Measurements from ENCODE around the gene TAF6L.

The TAF6L gene

GRCh38 chr11:62788991-62789390 is 17.8 kb downstream of the TAF6L start:
- no peak overlapping the region for H4K91ac ChIP-seq (ENCODE audit: low read depth, low read length)
- H3K4ac ChIP-seq (ENCODE audit: low read depth, low read length) = peak overlapping the region; percentile 69
- no peak overlapping the region for H3K4me2 ChIP-seq (ENCODE audit: low read length)
- no peak overlapping the region for H3K23ac ChIP-seq (ENCODE audit: low read length)
- no peaks in the 10 kb centered on the region for H3K27me3 ChIP-seq (ENCODE audit: insufficient read depth, low read length)
- H3K79me2 ChIP-seq (ENCODE audit: control insufficient read depth, insufficient read depth, low read length, poor library complexity) = peaks cover 21% of the 10 kb centered on the region
- H3K36me3 ChIP-seq (ENCODE audit: control insufficient read depth in 1 of 2, insufficient read depth in 2 of 2, low read length in 2 of 2) = peaks cover 30 to 31% of the 10 kb centered on the region in 2 experiments
- H3K27ac ChIP-seq (ENCODE audit: low read depth, low read length) = no peak overlapping the region
- H4K8ac ChIP-seq (ENCODE audit: low read depth, low read length) = peak overlapping the region; percentile 1
- no peak overlapping the region for H4K12ac ChIP-seq (ENCODE audit: low read depth, low read length)
- H2AK5ac ChIP-seq (ENCODE audit: low read length) = no peak overlapping the region
- H3K4me1 ChIP-seq (ENCODE audit: control insufficient read depth in 1 of 2, insufficient read depth in 2 of 2, low read length in 2 of 2) = peaks cover 5 to 9% of the 10 kb centered on the region in 2 experiments
- no peak overlapping the region for H3K4me3 ChIP-seq (ENCODE audit: low read depth, low read length)
- H2BK120ac ChIP-seq (ENCODE audit: insufficient read depth, low read length, poor library complexity) = no peak overlapping the region
- peaks cover 2% of the 10 kb centered on the region for H3K9me3 ChIP-seq (ENCODE audit: insufficient read depth, low read depth, low read length)
- no peak overlapping the region for H3K14ac ChIP-seq (ENCODE audit: low read length)
- H2BK5ac ChIP-seq (ENCODE audit: low read depth, low read length, poor library complexity) = no peak overlapping the region
- no peak overlapping the region for H2AFZ ChIP-seq (ENCODE audit: insufficient read depth, low read length, poor library complexity)
- peaks cover 16% of the 10 kb centered on the region for H3K79me1 ChIP-seq (ENCODE audit: low read length)
- DNase-seq = no peak
- H3K18ac ChIP-seq (ENCODE audit: low read length) = no peak overlapping the region
- no CpG with 5 or more reads among the region's 5 CpGs for WGBS (ENCODE audit: extremely low coverage, insufficient coverage, insufficient read length)
- no peak overlapping the region for H3K9ac ChIP-seq (ENCODE audit: low read length)
- no peak overlapping the region for H2BK12ac ChIP-seq (ENCODE audit: low read length)

GRCh38 chr11:62789576-62789975 is 18.4 kb downstream of the TAF6L start:
- no peak for DNase-seq
- no peak overlapping the region for H3K23ac ChIP-seq (ENCODE audit: low read length)

GRCh38 chr11:62791501-62792201 is 20.5 kb downstream of the TAF6L start, which contains the start of gene TMEM223:
TSS of gene TMEM223 (minus strand) at chr11:62792006. CDS start at chr11:62791994, 12 bp downstream.
- peak within 1 kb of the TSS; percentile 86 for H3K27ac ChIP-seq (ENCODE audit: low read depth, low read length)
- H3K79me2 ChIP-seq (ENCODE audit: control insufficient read depth, insufficient read depth, low read length, poor library complexity) = peaks cover 20% of the 10 kb centered on the region
- peak; percentile 79 to 83 for DNase-seq
- peak within 1 kb of the TSS; percentile 85 for H2BK5ac ChIP-seq (ENCODE audit: low read depth, low read length, poor library complexity)
- peaks cover 2% of the 10 kb centered on the region for H3K9me3 ChIP-seq (ENCODE audit: insufficient read depth, low read depth, low read length)
- H3K4ac ChIP-seq (ENCODE audit: low read depth, low read length) = peak within 1 kb of the TSS; percentile 90
- H3K4me3 ChIP-seq (ENCODE audit: low read depth, low read length) = peak within 1 kb of the TSS; percentile 86
- H3K18ac ChIP-seq (ENCODE audit: low read length) = peak within 1 kb of the TSS; percentile 95
- H2BK120ac ChIP-seq (ENCODE audit: insufficient read depth, low read length, poor library complexity) = peak within 1 kb of the TSS; percentile 86
- H4K12ac ChIP-seq (ENCODE audit: low read depth, low read length) = peak within 1 kb of the TSS; percentile 81
- peak within 1 kb of the TSS; percentile 68 for H2BK12ac ChIP-seq (ENCODE audit: low read length)
- peak within 1 kb of the TSS; percentile 81 for H3K9ac ChIP-seq (ENCODE audit: low read length)
- H4K8ac ChIP-seq (ENCODE audit: low read depth, low read length) = peak within 1 kb of the TSS; percentile 98
- peaks cover 14% of the 10 kb centered on the region for H3K79me1 ChIP-seq (ENCODE audit: low read length)
- WGBS (ENCODE audit: extremely low coverage, insufficient coverage, insufficient read length) = no CpG with 5 or more reads among the region's 58 CpGs
- H3K4me1 ChIP-seq (ENCODE audit: control insufficient read depth in 1 of 2, insufficient read depth in 2 of 2, low read length in 2 of 2) = peaks cover 9% of the 10 kb centered on the region in 2 experiments
- no peak within 1 kb of the TSS for H3K23ac ChIP-seq (ENCODE audit: low read length)
- H2AFZ ChIP-seq (ENCODE audit: insufficient read depth, low read length, poor library complexity) = peak within 1 kb of the TSS; percentile 73
- peak within 1 kb of the TSS; percentile 90 for H4K91ac ChIP-seq (ENCODE audit: low read depth, low read length)
- H3K14ac ChIP-seq (ENCODE audit: low read length) = peak within 1 kb of the TSS; percentile 92
- H2AK5ac ChIP-seq (ENCODE audit: low read length) = peak within 1 kb of the TSS; percentile 75
- no peaks in the 10 kb centered on the region for H3K27me3 ChIP-seq (ENCODE audit: insufficient read depth, low read length)
- peaks cover 47 to 55% of the 10 kb centered on the region in 2 experiments for H3K36me3 ChIP-seq (ENCODE audit: control insufficient read depth in 1 of 2, insufficient read depth in 2 of 2, low read length in 2 of 2)
- peak within 1 kb of the TSS; percentile 70 for H3K4me2 ChIP-seq (ENCODE audit: low read length)

More at GRCh38 chr11:62789576-62789975, 18.4 kb downstream of the TAF6L start:
- Histone ChIP-seq H3K4me3 (ENCODE audit: low read depth, low read length) (no peak overlapping the region), H4K12ac (ENCODE audit: low read depth, low read length) (no peak overlapping the region), H2AK5ac (ENCODE audit: low read length) (no peak overlapping the region), H4K8ac (ENCODE audit: low read depth, low read length) (no peak overlapping the region), H3K79me2 (ENCODE audit: control insufficient read depth, insufficient read depth, low read length, poor library complexity) (peaks cover 21% of the 10 kb centered on the region), H2BK5ac (ENCODE audit: low read depth, low read length, poor library complexity) (no peak overlapping the region), H4K91ac (ENCODE audit: low read depth, low read length) (no peak overlapping the region), H2BK120ac (ENCODE audit: insufficient read depth, low read length, poor library complexity) (no peak overlapping the region), H2AFZ (ENCODE audit: insufficient read depth, low read length, poor library complexity) (no peak overlapping the region), H3K9me3 (ENCODE audit: insufficient read depth, low read depth, low read length) (peaks cover 2% of the 10 kb centered on the region), H3K27me3 (ENCODE audit: insufficient read depth, low read length) (no peaks in the 10 kb centered on the region), H3K36me3 (ENCODE audit: control insufficient read depth in 1 of 2, insufficient read depth in 2 of 2, low read length in 2 of 2) (peaks cover 34% of the 10 kb centered on the region in 2 experiments), H3K27ac (ENCODE audit: low read depth, low read length) (no peak overlapping the region), H3K4me2 (ENCODE audit: low read length) (no peak overlapping the region), H3K79me1 (ENCODE audit: low read length) (peaks cover 16% of the 10 kb centered on the region), H3K18ac (ENCODE audit: low read length) (no peak overlapping the region), H3K4ac (ENCODE audit: low read depth, low read length) (peak overlapping the region; percentile 30), H3K4me1 (ENCODE audit: control insufficient read depth in 1 of 2, insufficient read depth in 2 of 2, low read length in 2 of 2) (peaks cover 7 to 9% of the 10 kb centered on the region in 2 experiments), H2BK12ac (ENCODE audit: low read length) (no peak overlapping the region), H3K14ac (ENCODE audit: low read length) (no peak overlapping the region), H3K9ac (ENCODE audit: low read length) (no peak overlapping the region)
- WGBS (ENCODE audit: extremely low coverage, insufficient coverage, insufficient read length) = no CpG with 5 or more reads among the region's 3 CpGs

GRCh38 chr11:62792202-62792575 is 21.0 kb downstream of the TAF6L start:
- Histone ChIP-seq H3K23ac (ENCODE audit: low read length) (no peak overlapping the region), H2BK5ac (ENCODE audit: low read depth, low read length, poor library complexity) (peak overlapping the region; percentile 47), H3K4ac (ENCODE audit: low read depth, low read length) (no peak overlapping the region), H3K4me1 (ENCODE audit: control insufficient read depth in 1 of 2, insufficient read depth in 2 of 2, low read length in 2 of 2) (peaks cover 9% of the 10 kb centered on the region in 2 experiments), H3K9me3 (ENCODE audit: insufficient read depth, low read depth, low read length) (peaks cover 3% of the 10 kb centered on the region), H2AK5ac (ENCODE audit: low read length) (no peak overlapping the region), H3K79me1 (ENCODE audit: low read length) (peaks cover 10% of the 10 kb centered on the region), H3K27ac (ENCODE audit: low read depth, low read length) (peak overlapping the region; percentile 63), H3K79me2 (ENCODE audit: control insufficient read depth, insufficient read depth, low read length, poor library complexity) (peaks cover 17% of the 10 kb centered on the region), H3K4me3 (ENCODE audit: low read depth, low read length) (no peak overlapping the region), H4K91ac (ENCODE audit: low read depth, low read length) (peak overlapping the region; percentile 2), H2AFZ (ENCODE audit: insufficient read depth, low read length, poor library complexity) (peak overlapping the region; percentile 30), H3K9ac (ENCODE audit: low read length) (no peak overlapping the region), H2BK120ac (ENCODE audit: insufficient read depth, low read length, poor library complexity) (no peak overlapping the region), H3K36me3 (ENCODE audit: control insufficient read depth in 1 of 2, insufficient read depth in 2 of 2, low read length in 2 of 2) (peaks cover 52 to 58% of the 10 kb centered on the region in 2 experiments), H3K4me2 (ENCODE audit: low read length) (peak overlapping the region; percentile 70), H4K12ac (ENCODE audit: low read depth, low read length) (peak overlapping the region; percentile 49), H3K18ac (ENCODE audit: low read length) (peak overlapping the region; percentile 61), H4K8ac (ENCODE audit: low read depth, low read length) (peak overlapping the region; percentile 54), H2BK12ac (ENCODE audit: low read length) (peak overlapping the region; percentile 68), H3K14ac (ENCODE audit: low read length) (no peak overlapping the region), H3K27me3 (ENCODE audit: insufficient read depth, low read length) (no peaks in the 10 kb centered on the region)
- peak in 1 of 2 donors; percentile 33 for DNase-seq
- no CpG with 5 or more reads among the region's 11 CpGs for WGBS (ENCODE audit: extremely low coverage, insufficient coverage, insufficient read length)
